Lower leg skin (tissue), 4 donors: Measurements from ENCODE around the gene LIX1L. TPM values are rescaled to one million over a fixed set of nuclear protein-coding genes. Genes with fewer than 3 reads are reported as not detected.

ENCODE experiments used
- DNase-seq, 2 donors: peaks; one replicate each; pipeline ENCODE4 v3.0.0-alpha.2; 2019; ENCODE audit warnings: low spot score in 2 of 2
- H3K4me3 ChIP-seq: fragments of 200-600 bp; sonication (generic); 2 replicates; pipeline ENCODE4 v1.5.1; 2017; ENCODE audit warnings: mild to moderate bottlenecking, low read depth; ENCODE audit not compliant: poor library complexity, severe bottlenecking
- POLR2A ChIP-seq, 2 donors: fragments of 450-650 bp; IDR thresholded peaks; one replicate each; pipeline ENCODE4 v1.6.1; 2016 to 2017; ENCODE audit warnings: antibody characterized with exemption in 2 of 2, mild to moderate bottlenecking in 1 of 2, moderate library complexity in 1 of 2
- WGBS, 2 donors: methylation state at CpG; one replicate each; pipeline ENCODE4 v1.1.5; 2018; 5-methylcytosine and 5-hydroxymethylcytosine counted together
- intact Hi-C: fragments of 100-400 bp; cut with DNase I; formaldehyde crosslinking; loops from one replicate; pipeline ENCODE4 v1.15.0; 2023; ENCODE audit warnings: low total_unique reads
- total RNA-seq, 4 donors: library from RNA; depleted of rRNA; stranded (reverse); fragments of >200 nt; gene quantifications; one replicate each; pipeline ENCODE4 v1.1.0, GENCODE V29; 2016
- TF ChIP-seq, protein P1 (sequence below), 3 donors: fragments of 450-650 bp; IDR thresholded peaks; one replicate each; pipeline ENCODE4 v1.5.1; 2016; ENCODE audit warnings: antibody characterized with exemption in 3 of 3, mild to moderate bottlenecking in 3 of 3, moderate library complexity in 2 of 3

LIX1L gene
- total RNA-seq, 4 donors from 2014 or later, result 4.6 to 14.2 (median 7.7) TPM

- WGBS, 2 donors, result 3 to 4% methylated on average over 18 to 29 of the region's 36 CpGs
- peak overlapping the region; percentile 43 for H3K4me3 ChIP-seq
- no peak for TF ChIP-seq POLR2A (IDR thresholded peaks at IDR 0.05)
- TF ChIP-seq, protein P1, sequence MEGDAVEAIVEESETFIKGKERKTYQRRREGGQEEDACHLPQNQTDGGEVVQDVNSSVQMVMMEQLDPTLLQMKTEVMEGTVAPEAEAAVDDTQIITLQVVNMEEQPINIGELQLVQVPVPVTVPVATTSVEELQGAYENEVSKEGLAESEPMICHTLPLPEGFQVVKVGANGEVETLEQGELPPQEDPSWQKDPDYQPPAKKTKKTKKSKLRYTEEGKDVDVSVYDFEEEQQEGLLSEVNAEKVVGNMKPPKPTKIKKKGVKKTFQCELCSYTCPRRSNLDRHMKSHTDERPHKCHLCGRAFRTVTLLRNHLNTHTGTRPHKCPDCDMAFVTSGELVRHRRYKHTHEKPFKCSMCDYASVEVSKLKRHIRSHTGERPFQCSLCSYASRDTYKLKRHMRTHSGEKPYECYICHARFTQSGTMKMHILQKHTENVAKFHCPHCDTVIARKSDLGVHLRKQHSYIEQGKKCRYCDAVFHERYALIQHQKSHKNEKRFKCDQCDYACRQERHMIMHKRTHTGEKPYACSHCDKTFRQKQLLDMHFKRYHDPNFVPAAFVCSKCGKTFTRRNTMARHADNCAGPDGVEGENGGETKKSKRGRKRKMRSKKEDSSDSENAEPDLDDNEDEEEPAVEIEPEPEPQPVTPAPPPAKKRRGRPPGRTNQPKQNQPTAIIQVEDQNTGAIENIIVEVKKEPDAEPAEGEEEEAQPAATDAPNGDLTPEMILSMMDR (IDR thresholded peaks at IDR 0.05), result no peak
- DNase-seq, result peak in 1 of 2 donors; percentile 88
- intact Hi-C loops, result no loop called here
Observed at GRCh38 chr1:145962157-145963102, 4.6 kb upstream of the LIX1L start.

DNA sequence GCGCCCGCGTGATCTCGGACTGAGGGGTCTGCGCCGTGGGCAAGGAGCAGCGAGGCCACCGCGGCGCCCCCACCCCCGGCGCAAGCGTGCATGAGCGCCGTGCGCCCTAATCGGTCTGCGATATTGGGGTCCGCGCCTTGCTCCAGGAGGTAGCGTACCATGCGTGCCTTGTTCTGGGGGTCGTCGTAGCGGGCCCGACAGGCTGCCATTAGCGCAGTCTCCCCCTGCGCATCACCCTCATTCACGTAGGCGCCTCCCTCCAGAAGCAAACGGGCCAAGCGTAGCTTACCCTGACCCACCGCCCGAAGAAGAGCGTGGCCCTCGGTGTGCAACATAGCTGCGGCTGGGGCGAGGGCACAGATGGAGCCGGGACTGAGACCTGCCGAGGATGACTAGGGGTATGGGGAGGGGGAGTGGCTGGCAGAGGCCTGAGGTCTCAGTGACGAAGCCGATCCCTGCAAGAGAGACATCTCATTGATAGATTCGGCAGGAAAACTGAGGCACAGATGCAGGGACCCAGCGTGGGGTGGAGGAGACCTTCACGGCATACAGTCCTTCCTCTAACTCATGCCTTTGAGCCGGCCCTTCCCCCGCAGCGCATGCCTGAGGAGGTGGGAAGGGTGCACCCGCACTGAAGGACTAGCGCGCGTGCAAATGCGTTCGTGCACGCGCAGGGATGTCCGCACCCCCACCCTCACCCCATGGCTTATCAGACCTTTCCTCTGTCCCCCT is 3.8 kb upstream of the LIX1L start:
- TF ChIP-seq, protein P1 (IDR thresholded peaks at IDR 0.05), result no peak
- TF ChIP-seq POLR2A (IDR thresholded peaks at IDR 0.05), result no peak
- H3K4me3 ChIP-seq, result peak overlapping the region; percentile 43
- intact Hi-C loops, result no loop called here
- DNase-seq, result peak in 1 of 2 donors; percentile 93
- 0 to 1% methylated on average over 27 to 44 of the region's 57 CpGs for WGBS, 2 donors

DNA sequence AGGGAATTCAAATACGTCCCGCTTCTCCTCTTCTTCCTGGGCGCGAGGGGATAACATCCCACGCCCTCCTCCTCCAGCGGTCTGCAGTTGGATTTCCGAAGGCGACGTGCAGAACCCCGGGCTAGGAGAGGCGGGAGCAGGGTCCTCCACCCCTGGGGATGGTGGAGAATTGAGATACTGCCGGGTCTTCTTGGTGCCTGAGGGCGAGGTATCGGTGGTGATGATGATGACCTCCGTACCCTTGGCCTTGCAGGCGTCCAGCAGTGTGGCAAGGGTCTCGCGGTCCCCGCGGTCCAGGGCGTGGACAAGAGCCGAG is 3.2 kb upstream of the LIX1L start:
- TF ChIP-seq, protein P1 (IDR thresholded peaks at IDR 0.05), result no peak
- no peak for TF ChIP-seq POLR2A (IDR thresholded peaks at IDR 0.05)
- 0 to 1% methylated on average over 16 of the region's 22 CpGs for WGBS, 2 donors
- DNase-seq, result peak in 1 of 2 donors; percentile 85
- H3K4me3 ChIP-seq, result peak overlapping the region; percentile 31
- intact Hi-C loops, result no loop called here

- TF ChIP-seq, protein P1 (IDR thresholded peaks at IDR 0.05), result no peak
- no peak for TF ChIP-seq POLR2A (IDR thresholded peaks at IDR 0.05)
- 0 to 1% methylated on average over 20 to 26 of the region's 44 CpGs for WGBS, 2 donors
- intact Hi-C loops, result no loop called here
Observed at GRCh38 chr1:145960468-145961108, 2.8 kb upstream of the LIX1L start.

DNA sequence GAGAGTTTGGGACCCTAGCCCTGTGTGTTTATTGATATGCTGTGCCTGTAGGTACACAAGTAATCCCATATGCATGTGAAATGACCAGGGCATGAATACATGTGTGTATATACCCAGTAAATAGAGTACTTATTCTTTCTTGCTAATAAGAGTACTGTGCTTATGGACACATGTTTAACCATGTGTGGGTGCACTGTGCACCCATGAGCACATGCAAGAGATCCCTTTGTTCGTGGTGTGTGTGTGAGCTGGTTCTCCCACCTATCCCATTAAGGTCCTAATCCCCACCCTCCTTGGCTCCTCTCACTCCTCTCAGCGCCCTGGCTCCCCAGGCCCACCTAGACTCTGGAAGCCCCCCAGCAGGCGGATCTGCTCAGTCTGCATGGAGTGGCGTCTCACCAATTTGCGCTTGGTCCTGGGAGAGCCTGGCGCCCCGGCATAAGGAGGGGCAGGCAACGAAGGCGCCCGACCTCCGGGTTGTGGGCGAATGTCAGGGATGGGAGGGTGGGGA is 2.2 kb upstream of the LIX1L start:
- no peak for DNase-seq
- peak overlapping the region; percentile 31 for H3K4me3 ChIP-seq
- intact Hi-C loops, result no loop called here
- 9 to 35% methylated on average over 5 to 11 of the region's 12 CpGs for WGBS, 2 donors
- no peak for TF ChIP-seq POLR2A (IDR thresholded peaks at IDR 0.05)

More at GRCh38 chr1:145960468-145961108, 2.8 kb upstream of the LIX1L start:
- H3K4me3 ChIP-seq, result peak overlapping the region; percentile 31
- peak; percentile 63 to 95 for DNase-seq
